Activated CD4-positive, alpha-beta memory T cell treated with anti-CD3 and anti-CD28 coated beads, Interleukin-2, amount 10 ng/mL, durations not matched to agents 7 days and 5 days (primary cell): ENCODE measurements around the gene UBE2E3. TPM values are rescaled to one million over a fixed set of nuclear protein-coding genes. Genes with fewer than 3 reads are reported as not detected.
A peak's percentile ranks its signal among the peaks of the same experiment; 100 is the strongest.

Experiments
- CTCF ChIA-PET: fragments of 350-600 bp; sonication (Branson Sonifier 250); formaldehyde crosslinking; loops from one replicate; lab custom pipeline; 2021; ENCODE audit warnings: antibody characterized with exemption, inconsistent platforms; lab: Charles Lee
- POLR2A ChIA-PET: fragments of 350-600 bp; sonication (Branson Sonifier 250); formaldehyde crosslinking; loops from one replicate; lab custom pipeline; 2021; ENCODE audit warnings: antibody characterized with exemption; lab: Charles Lee
- DNase-seq: peaks from one replicate; pipeline ENCODE4 v3.0.0-alpha.2; 2020
- H3K27ac Mint-ChIP-seq: one replicate; pipeline ENCODE4 v1.8.0; 2021; ENCODE audit warnings: mild to moderate bottlenecking, mixed read lengths
- H3K27me3 Mint-ChIP-seq: one replicate; pipeline ENCODE4 v1.8.0; 2021; ENCODE audit warnings: mixed read lengths
- H3K36me3 Mint-ChIP-seq: one replicate; pipeline ENCODE4 v1.8.0; 2021; ENCODE audit warnings: low read depth, mixed read lengths
- H3K4me1 Mint-ChIP-seq: one replicate; pipeline ENCODE4 v1.8.0; 2021; ENCODE audit warnings: mixed read lengths
- H3K4me3 Mint-ChIP-seq: one replicate; pipeline ENCODE4 v1.8.0; 2021; ENCODE audit warnings: mild to moderate bottlenecking, mixed read lengths
- H3K9me3 Mint-ChIP-seq: one replicate; pipeline ENCODE4 v1.8.0; 2021; ENCODE audit warnings: mixed read lengths
- total RNA-seq, 2 experiments: library from RNA; stranded (reverse); gene quantifications; one replicate each; pipeline ENCODE4 v1.2.3, GENCODE V29; 2021

UBE2E3 gene
- total RNA-seq, 2 experiments from 2014 or later: 42.1 to 42.5 TPM

GRCh38 chr2:180983468-180984242 lies 3.2 kb downstream of the UBE2E3 start:
- Mint-ChIP-seq H3K4me3 (no peak overlapping the region), H3K27ac (no peak overlapping the region), H3K27me3 (peaks cover 11% of the 10 kb centered on the region), H3K4me1 (peaks cover 48% of the 10 kb centered on the region), H3K36me3 (peaks cover 35% of the 10 kb centered on the region), H3K9me3 (no peaks in the 10 kb centered on the region)
- ChIA-PET CTCF (interaction anchor here (1.2 to 1.5 kb wide), 2 partner anchors 12 to 24 kb away, joined by 3 to 6 read pairs; no protein-coding TSS in a partner anchor), POLR2A (interaction anchor here (0.6 kb wide), 1 partner anchor 34 kb away, joined by 3 read pairs; no protein-coding TSS in a partner anchor)
- DNase-seq: peak; percentile 29

- H3K4me3 Mint-ChIP-seq: no peak overlapping the region
- peaks cover 42% of the 10 kb centered on the region for H3K36me3 Mint-ChIP-seq
- H3K27ac Mint-ChIP-seq: no peak overlapping the region
- CTCF ChIA-PET: no interaction called here
- H3K4me1 Mint-ChIP-seq: peaks cover 48% of the 10 kb centered on the region
- DNase-seq: no peak
- H3K9me3 Mint-ChIP-seq: no peaks in the 10 kb centered on the region
- POLR2A ChIA-PET: no interaction called here
- H3K27me3 Mint-ChIP-seq: no peaks in the 10 kb centered on the region
Measured at GRCh38 chr2:180985771-180986395, 5.5 kb downstream of the UBE2E3 start.

- no peaks in the 10 kb centered on the region for H3K27me3 Mint-ChIP-seq
- no peak overlapping the region for H3K27ac Mint-ChIP-seq
- POLR2A ChIA-PET: no interaction called here
- DNase-seq: no peak
- peaks cover 42% of the 10 kb centered on the region for H3K36me3 Mint-ChIP-seq
- no peaks in the 10 kb centered on the region for H3K9me3 Mint-ChIP-seq
- CTCF ChIA-PET: interaction anchor here (0.6 kb wide), 1 partner anchor 79 kb away, joined by 3 read pairs; no protein-coding TSS in a partner anchor
- H3K4me1 Mint-ChIP-seq: peaks cover 37% of the 10 kb centered on the region
- H3K4me3 Mint-ChIP-seq: no peak overlapping the region
Measured at GRCh38 chr2:180987146-180987545, 6.7 kb downstream of the UBE2E3 start.

- Mint-ChIP-seq H3K4me3 (no peak overlapping the region), H3K27me3 (no peaks in the 10 kb centered on the region), H3K27ac (no peak overlapping the region), H3K4me1 (peaks cover 12% of the 10 kb centered on the region), H3K36me3 (peaks cover 27% of the 10 kb centered on the region), H3K9me3 (no peaks in the 10 kb centered on the region)
- ChIA-PET POLR2A (interaction anchor here (1.3 to 1.8 kb wide), 2 partner anchors 10 to 11 kb away, joined by 3 to 5 read pairs; partner anchors contain the start of gene UBE2E3), CTCF (interaction anchor here (0.8 kb wide), 1 partner anchor 10 kb away, joined by 3 read pairs; the partner anchor contains the start of gene UBE2E3)
- DNase-seq: no peak
Measured at GRCh38 chr2:180990337-180990736, 9.9 kb downstream of the UBE2E3 start.

GRCh38 chr2:180990794-180991193 lies 10.4 kb downstream of the UBE2E3 start:
- DNase-seq: no peak
- ChIA-PET POLR2A (interaction anchor here (1.3 to 2.8 kb wide), 3 partner anchors 10 to 11 kb away, joined by 3 to 13 read pairs (median 5); partner anchors contain the start of gene UBE2E3), CTCF (interaction anchor here (0.8 kb wide), 1 partner anchor 10 kb away, joined by 3 read pairs; the partner anchor contains the start of gene UBE2E3)
- Mint-ChIP-seq H3K4me3 (no peak overlapping the region), H3K36me3 (peaks cover 23% of the 10 kb centered on the region), H3K4me1 (peaks cover 9% of the 10 kb centered on the region), H3K27ac (no peak overlapping the region), H3K27me3 (no peaks in the 10 kb centered on the region), H3K9me3 (no peaks in the 10 kb centered on the region)

- peaks cover 9% of the 10 kb centered on the region for H3K4me1 Mint-ChIP-seq
- H3K4me3 Mint-ChIP-seq: no peak overlapping the region
- POLR2A ChIA-PET: interaction anchor here (2.8 kb wide), 1 partner anchor 11 kb away, joined by 13 read pairs; the partner anchor contains the start of gene UBE2E3
Measured at GRCh38 chr2:180991361-180991760, 11.0 kb downstream of the UBE2E3 start.

GRCh38 chr2:180991820-180992219 lies 11.4 kb downstream of the UBE2E3 start:
- H3K9me3 Mint-ChIP-seq: no peaks in the 10 kb centered on the region
- peaks cover 23% of the 10 kb centered on the region for H3K36me3 Mint-ChIP-seq
- H3K4me3 Mint-ChIP-seq: no peak overlapping the region
- H3K27me3 Mint-ChIP-seq: no peaks in the 10 kb centered on the region
- peaks cover 12% of the 10 kb centered on the region for H3K4me1 Mint-ChIP-seq
- no peak overlapping the region for H3K27ac Mint-ChIP-seq
- CTCF ChIA-PET: interaction anchor here (1.1 kb wide), 1 partner anchor 44 kb away, joined by 3 read pairs; no protein-coding TSS in a partner anchor
- POLR2A ChIA-PET: interaction anchor here (1.3 to 2.8 kb wide), 2 partner anchors 10 to 12 kb away, joined by 3 to 13 read pairs; partner anchors contain the start of gene UBE2E3
- no peak for DNase-seq

More at GRCh38 chr2:180991361-180991760, 11.0 kb downstream of the UBE2E3 start:
- CTCF ChIA-PET: no interaction called here
- Mint-ChIP-seq H3K27ac (no peak overlapping the region), H3K9me3 (no peaks in the 10 kb centered on the region), H3K27me3 (no peaks in the 10 kb centered on the region), H3K36me3 (peaks cover 23% of the 10 kb centered on the region)
- no peak for DNase-seq

GRCh38 chr2:180992994-180993393 lies 12.6 kb downstream of the UBE2E3 start:
- peaks cover 18% of the 10 kb centered on the region for H3K4me1 Mint-ChIP-seq
- H3K27me3 Mint-ChIP-seq: no peaks in the 10 kb centered on the region
- DNase-seq: no peak
- peaks cover 23% of the 10 kb centered on the region for H3K36me3 Mint-ChIP-seq
- POLR2A ChIA-PET: interaction anchor here (1.3 to 2.8 kb wide), 2 partner anchors 8 to 13 kb away, joined by 3 to 13 read pairs; partner anchors contain the start of gene UBE2E3
- CTCF ChIA-PET: interaction anchor here (1.1 to 1.2 kb wide), 2 partner anchors 13 to 43 kb away, joined by 3 read pairs; partner anchors contain the start of gene UBE2E3
- no peak overlapping the region for H3K27ac Mint-ChIP-seq
- H3K4me3 Mint-ChIP-seq: no peak overlapping the region
- no peaks in the 10 kb centered on the region for H3K9me3 Mint-ChIP-seq

GRCh38 chr2:180999274-180999964 lies 19.0 kb downstream of the UBE2E3 start:
- CTCF ChIA-PET: interaction anchor here (0.7 to 1.5 kb wide), 4 partner anchors 17 to 424 kb away, joined by 3 to 5 read pairs (median 4); partner anchors contain the start of gene UBE2E3
- no peak for DNase-seq
- H3K9me3 Mint-ChIP-seq: no peaks in the 10 kb centered on the region

GRCh38 chr2:181004647-181005325 lies 24.4 kb downstream of the UBE2E3 start:
- ChIA-PET CTCF (interaction anchor here (1.3 kb wide), 1 partner anchor 24 kb away, joined by 6 read pairs; the partner anchor contains the start of gene UBE2E3), POLR2A (no interaction called here)
- Mint-ChIP-seq H3K27ac (no peak overlapping the region), H3K9me3 (no peaks in the 10 kb centered on the region), H3K27me3 (no peaks in the 10 kb centered on the region), H3K36me3 (no peaks in the 10 kb centered on the region), H3K4me1 (no peaks in the 10 kb centered on the region), H3K4me3 (no peak overlapping the region)
- DNase-seq: no peak

More at GRCh38 chr2:180999274-180999964, 19.0 kb downstream of the UBE2E3 start:
- peaks cover 13% of the 10 kb centered on the region for H3K4me1 Mint-ChIP-seq
- H3K4me3 Mint-ChIP-seq: no peak overlapping the region
- POLR2A ChIA-PET: interaction anchor here (1.3 kb wide), 1 partner anchor 19 kb away, joined by 3 read pairs; the partner anchor contains the start of gene UBE2E3
- no peak overlapping the region for H3K27ac Mint-ChIP-seq
- H3K36me3 Mint-ChIP-seq: peaks cover 7% of the 10 kb centered on the region
- H3K27me3 Mint-ChIP-seq: no peaks in the 10 kb centered on the region

GRCh38 chr2:181005326-181005655 lies 24.9 kb downstream of the UBE2E3 start:
- Mint-ChIP-seq H3K4me1 (no peaks in the 10 kb centered on the region), H3K9me3 (no peaks in the 10 kb centered on the region), H3K27ac (no peak overlapping the region), H3K36me3 (no peaks in the 10 kb centered on the region), H3K4me3 (no peak overlapping the region), H3K27me3 (no peaks in the 10 kb centered on the region)
- no peak for DNase-seq
- ChIA-PET CTCF (interaction anchor here (1.3 kb wide), 1 partner anchor 25 kb away, joined by 6 read pairs; the partner anchor contains the start of gene UBE2E3), POLR2A (no interaction called here)
